Skeletal muscle satellite cell (primary cell): ENCODE data around the gene LAMA1.

Experiments
- H3K27me3 ChIP-seq: 2 replicates; pipeline ENCODE4 v1.7.0; 2013; ENCODE audit warnings: low read length; ENCODE audit not compliant: control insufficient read depth, insufficient read depth
- H3K36me3 ChIP-seq: 2 replicates; pipeline ENCODE4 v1.7.0; 2013; ENCODE audit warnings: mild to moderate bottlenecking, control low read depth, low read length; ENCODE audit not compliant: insufficient read depth
- H3K4me1 ChIP-seq: 2 replicates; pipeline ENCODE4 v1.7.0; 2013; ENCODE audit warnings: low read length; ENCODE audit not compliant: control insufficient read depth, insufficient read depth
- H3K4me2 ChIP-seq: 2 replicates; pipeline ENCODE4 v1.7.0; 2013; ENCODE audit warnings: mild to moderate bottlenecking, low read length
- H3K4me3 ChIP-seq: 2 replicates; pipeline ENCODE4 v1.7.0; 2013; ENCODE audit warnings: low read length
- H3K9ac ChIP-seq: 2 replicates; pipeline ENCODE4 v1.7.0; 2013; ENCODE audit warnings: mild to moderate bottlenecking, low read depth, low read length, moderate library complexity
- H3K9me3 ChIP-seq: replicated peaks from 2 replicates; pipeline ENCODE4 v1.7.0; 2013; ENCODE audit warnings: mild to moderate bottlenecking, control low read depth, low read length

LAMA1 gene

GRCh38 chr18:7070466-7070865, 47.1 kb downstream of the LAMA1 start:
- H3K9ac ChIP-seq, result no peak overlapping the region
- peaks cover 3% of the 10 kb centered on the region for H3K4me1 ChIP-seq
- H3K4me3 ChIP-seq, result no peak overlapping the region
- H3K9me3 ChIP-seq, result no peaks in the 10 kb centered on the region
- no peaks in the 10 kb centered on the region for H3K27me3 ChIP-seq
- no peak overlapping the region for H3K4me2 ChIP-seq
- no peaks in the 10 kb centered on the region for H3K36me3 ChIP-seq

- no peaks in the 10 kb centered on the region for H3K27me3 ChIP-seq
- no peaks in the 10 kb centered on the region for H3K9me3 ChIP-seq
- no peak overlapping the region for H3K4me2 ChIP-seq
- H3K4me3 ChIP-seq, result no peak overlapping the region
- H3K36me3 ChIP-seq, result no peaks in the 10 kb centered on the region
- H3K4me1 ChIP-seq, result peaks cover 3% of the 10 kb centered on the region
- no peak overlapping the region for H3K9ac ChIP-seq
Measured at GRCh38 chr18:7068871-7069590, 48.6 kb downstream of the LAMA1 start.

GRCh38 chr18:7066965-7067555, 50.5 kb downstream of the LAMA1 start:
- Histone ChIP-seq H3K9me3 (no peaks in the 10 kb centered on the region), H3K4me3 (no peak overlapping the region), H3K27me3 (no peaks in the 10 kb centered on the region), H3K4me1 (peaks cover 3% of the 10 kb centered on the region), H3K4me2 (no peak overlapping the region), H3K9ac (no peak overlapping the region), H3K36me3 (no peaks in the 10 kb centered on the region)

GRCh38 chr18:7065736-7066135, 51.9 kb downstream of the LAMA1 start:
- Histone ChIP-seq H3K9me3 (no peaks in the 10 kb centered on the region), H3K4me3 (no peak overlapping the region), H3K27me3 (no peaks in the 10 kb centered on the region), H3K36me3 (no peaks in the 10 kb centered on the region), H3K4me1 (peaks cover 3% of the 10 kb centered on the region), H3K4me2 (no peak overlapping the region), H3K9ac (no peak overlapping the region)

GRCh38 chr18:7064346-7064745, 53.3 kb downstream of the LAMA1 start:
- H3K9me3 ChIP-seq, result no peaks in the 10 kb centered on the region
- H3K27me3 ChIP-seq, result no peaks in the 10 kb centered on the region
- peaks cover 3% of the 10 kb centered on the region for H3K4me1 ChIP-seq
- no peaks in the 10 kb centered on the region for H3K36me3 ChIP-seq
- H3K9ac ChIP-seq, result no peak overlapping the region
- no peak overlapping the region for H3K4me3 ChIP-seq
- H3K4me2 ChIP-seq, result no peak overlapping the region

GRCh38 chr18:7062811-7063210, 54.8 kb downstream of the LAMA1 start:
- H3K27me3 ChIP-seq, result no peaks in the 10 kb centered on the region
- H3K9ac ChIP-seq, result no peak overlapping the region
- H3K9me3 ChIP-seq, result no peaks in the 10 kb centered on the region
- H3K4me1 ChIP-seq, result peaks cover 3% of the 10 kb centered on the region
- no peak overlapping the region for H3K4me3 ChIP-seq
- no peaks in the 10 kb centered on the region for H3K36me3 ChIP-seq
- no peak overlapping the region for H3K4me2 ChIP-seq

GRCh38 chr18:7062236-7062635, 55.4 kb downstream of the LAMA1 start:
- Histone ChIP-seq H3K4me3 (no peak overlapping the region), H3K4me2 (no peak overlapping the region), H3K4me1 (peaks cover 3% of the 10 kb centered on the region), H3K9me3 (no peaks in the 10 kb centered on the region), H3K27me3 (no peaks in the 10 kb centered on the region), H3K9ac (no peak overlapping the region), H3K36me3 (no peaks in the 10 kb centered on the region)

GRCh38 chr18:7059276-7059675, 58.3 kb downstream of the LAMA1 start:
- no peak overlapping the region for H3K9ac ChIP-seq
- no peaks in the 10 kb centered on the region for H3K9me3 ChIP-seq
- H3K4me2 ChIP-seq, result no peak overlapping the region
- no peaks in the 10 kb centered on the region for H3K36me3 ChIP-seq
- no peaks in the 10 kb centered on the region for H3K27me3 ChIP-seq
- H3K4me3 ChIP-seq, result no peak overlapping the region
- H3K4me1 ChIP-seq, result no peaks in the 10 kb centered on the region

- H3K9me3 ChIP-seq, result no peaks in the 10 kb centered on the region
- no peaks in the 10 kb centered on the region for H3K4me1 ChIP-seq
- H3K4me2 ChIP-seq, result no peak overlapping the region
- H3K36me3 ChIP-seq, result no peaks in the 10 kb centered on the region
- no peaks in the 10 kb centered on the region for H3K27me3 ChIP-seq
- H3K9ac ChIP-seq, result no peak overlapping the region
- no peak overlapping the region for H3K4me3 ChIP-seq
Measured at GRCh38 chr18:7056026-7056425, 61.6 kb downstream of the LAMA1 start.

- H3K36me3 ChIP-seq, result no peaks in the 10 kb centered on the region
- no peak overlapping the region for H3K9ac ChIP-seq
- H3K9me3 ChIP-seq, result no peaks in the 10 kb centered on the region
- no peak overlapping the region for H3K4me3 ChIP-seq
- no peaks in the 10 kb centered on the region for H3K27me3 ChIP-seq
- H3K4me2 ChIP-seq, result no peak overlapping the region
- no peaks in the 10 kb centered on the region for H3K4me1 ChIP-seq
Measured at GRCh38 chr18:7049951-7050350, 67.6 kb downstream of the LAMA1 start.

- Histone ChIP-seq H3K4me3 (no peak overlapping the region), H3K9ac (no peak overlapping the region), H3K9me3 (no peaks in the 10 kb centered on the region), H3K27me3 (no peaks in the 10 kb centered on the region), H3K36me3 (no peaks in the 10 kb centered on the region), H3K4me2 (no peak overlapping the region), H3K4me1 (no peaks in the 10 kb centered on the region)
Measured at GRCh38 chr18:7048081-7048480, 69.5 kb downstream of the LAMA1 start.

- H3K36me3 ChIP-seq, result no peaks in the 10 kb centered on the region
- H3K4me3 ChIP-seq, result no peak overlapping the region
Measured at GRCh38 chr18:7047336-7047735, 70.3 kb downstream of the LAMA1 start.

More at GRCh38 chr18:7047336-7047735, 70.3 kb downstream of the LAMA1 start:
- Histone ChIP-seq H3K4me2 (no peak overlapping the region), H3K9me3 (no peaks in the 10 kb centered on the region), H3K27me3 (no peaks in the 10 kb centered on the region), H3K9ac (no peak overlapping the region), H3K4me1 (no peaks in the 10 kb centered on the region)
